ENCODE results near the gene FMR1. TPM values are rescaled to one million over a fixed set of nuclear protein-coding genes. Genes with fewer than 3 reads are reported as not detected.

The FMR1 gene
- total RNA-seq, 4 donors from 2014 or later: 27.5 to 30.2 (median 28.2) TPM

- no peak for DNase-seq (ENCODE audit: extremely low spot score)
- Histone ChIP-seq H3K9me3 (no peaks in the 10 kb centered on the region), H3K4me1 (no peaks in the 10 kb centered on the region), H3K36me3 (no peaks in the 10 kb centered on the region), H3K27ac (replicated peaks in 1 of 4) (no peak overlapping the region), H3K4me3 (no peak overlapping the region), H3K27me3 (no peaks in the 10 kb centered on the region)
- TF ChIP-seq POLR2A (IDR thresholded peaks at IDR 0.05; ENCODE audit: low read depth) (no peak), EP300 (IDR thresholded peaks at IDR 0.05) (no peak), POLR2AphosphoS5 (IDR thresholded peaks at IDR 0.05) (no peak)
- TF ChIP-seq, protein P1, sequence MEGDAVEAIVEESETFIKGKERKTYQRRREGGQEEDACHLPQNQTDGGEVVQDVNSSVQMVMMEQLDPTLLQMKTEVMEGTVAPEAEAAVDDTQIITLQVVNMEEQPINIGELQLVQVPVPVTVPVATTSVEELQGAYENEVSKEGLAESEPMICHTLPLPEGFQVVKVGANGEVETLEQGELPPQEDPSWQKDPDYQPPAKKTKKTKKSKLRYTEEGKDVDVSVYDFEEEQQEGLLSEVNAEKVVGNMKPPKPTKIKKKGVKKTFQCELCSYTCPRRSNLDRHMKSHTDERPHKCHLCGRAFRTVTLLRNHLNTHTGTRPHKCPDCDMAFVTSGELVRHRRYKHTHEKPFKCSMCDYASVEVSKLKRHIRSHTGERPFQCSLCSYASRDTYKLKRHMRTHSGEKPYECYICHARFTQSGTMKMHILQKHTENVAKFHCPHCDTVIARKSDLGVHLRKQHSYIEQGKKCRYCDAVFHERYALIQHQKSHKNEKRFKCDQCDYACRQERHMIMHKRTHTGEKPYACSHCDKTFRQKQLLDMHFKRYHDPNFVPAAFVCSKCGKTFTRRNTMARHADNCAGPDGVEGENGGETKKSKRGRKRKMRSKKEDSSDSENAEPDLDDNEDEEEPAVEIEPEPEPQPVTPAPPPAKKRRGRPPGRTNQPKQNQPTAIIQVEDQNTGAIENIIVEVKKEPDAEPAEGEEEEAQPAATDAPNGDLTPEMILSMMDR (IDR thresholded peaks at IDR 0.05): no peak
- intact Hi-C loops (cut with DNase I): no loop called here
- 30% methylated on average over 1 of the region's 1 CpG for WGBS
These were observed 12.8 kb upstream of the FMR1 start for GRCh38 chrX:147898951-147899350.

- no peak overlapping the region for H3K27ac ChIP-seq (replicated peaks in 1 of 4)
- H3K4me3 ChIP-seq: no peak overlapping the region
- no peaks in the 10 kb centered on the region for H3K9me3 ChIP-seq
- intact Hi-C loops (cut with DNase I): no loop called here
- no peaks in the 10 kb centered on the region for H3K4me1 ChIP-seq
- H3K27me3 ChIP-seq: no peaks in the 10 kb centered on the region
- no peak for TF ChIP-seq EP300 (IDR thresholded peaks at IDR 0.05)
- no peak for TF ChIP-seq POLR2AphosphoS5 (IDR thresholded peaks at IDR 0.05)
- no peak for TF ChIP-seq POLR2A (IDR thresholded peaks at IDR 0.05; ENCODE audit: low read depth)
- TF ChIP-seq, protein P1 (IDR thresholded peaks at IDR 0.05): no peak
- no peak for DNase-seq (ENCODE audit: extremely low spot score)
- 70% methylated on average over 2 of the region's 2 CpGs for WGBS
- H3K36me3 ChIP-seq: no peaks in the 10 kb centered on the region
These were observed 12.2 kb upstream of the FMR1 start for GRCh38 chrX:147899379-147900114.

DNA sequence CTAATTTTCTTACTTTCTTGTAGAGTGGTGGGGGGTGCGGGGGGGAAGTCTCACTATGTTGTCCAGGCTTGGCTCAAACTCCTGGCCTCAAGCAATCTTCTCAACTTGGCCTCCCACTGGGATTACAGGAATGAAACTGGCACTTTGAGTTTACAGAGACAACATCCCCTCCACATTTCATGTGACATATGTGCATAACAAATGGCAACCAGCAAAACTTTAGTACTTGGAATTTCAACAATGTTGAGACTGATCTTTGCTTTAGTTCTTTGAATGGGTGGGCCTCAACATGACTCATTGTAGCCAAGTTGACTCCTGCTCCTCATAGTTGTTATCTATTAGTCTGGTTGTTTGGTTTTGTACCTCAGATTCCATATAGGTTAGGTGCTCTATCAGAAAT is 11.4 kb upstream of the FMR1 start:
- TF ChIP-seq, protein P1 (IDR thresholded peaks at IDR 0.05): no peak
- TF ChIP-seq POLR2A (IDR thresholded peaks at IDR 0.05; ENCODE audit: low read depth): no peak
- no peak for TF ChIP-seq EP300 (IDR thresholded peaks at IDR 0.05)
- no peak for TF ChIP-seq POLR2AphosphoS5 (IDR thresholded peaks at IDR 0.05)
- Histone ChIP-seq H3K27me3 (no peaks in the 10 kb centered on the region), H3K36me3 (no peaks in the 10 kb centered on the region), H3K9me3 (no peaks in the 10 kb centered on the region), H3K4me3 (no peak overlapping the region), H3K27ac (replicated peaks in 1 of 4) (no peak overlapping the region), H3K4me1 (no peaks in the 10 kb centered on the region)
- no peak for DNase-seq (ENCODE audit: extremely low spot score)
- whole genome bisulfite sequencing: 44% methylated on average over 1 of the region's 1 CpG
- intact Hi-C loops (cut with DNase I): no loop called here

- no peaks in the 10 kb centered on the region for H3K4me1 ChIP-seq
- no peak overlapping the region for H3K27ac ChIP-seq (replicated peaks in 1 of 4)
- no peaks in the 10 kb centered on the region for H3K36me3 ChIP-seq
- H3K27me3 ChIP-seq: no peaks in the 10 kb centered on the region
- H3K4me3 ChIP-seq: no peak overlapping the region
- H3K9me3 ChIP-seq: no peaks in the 10 kb centered on the region
- TF ChIP-seq, protein P1 (IDR thresholded peaks at IDR 0.05): no peak
- TF ChIP-seq POLR2A (IDR thresholded peaks at IDR 0.05; ENCODE audit: low read depth): no peak
- no peak for TF ChIP-seq POLR2AphosphoS5 (IDR thresholded peaks at IDR 0.05)
- TF ChIP-seq EP300 (IDR thresholded peaks at IDR 0.05): no peak
- 65% methylated on average over 6 of the region's 6 CpGs for WGBS
- intact Hi-C loops (cut with DNase I): no loop called here
- DNase-seq (ENCODE audit: extremely low spot score): no peak
These were observed 10.1 kb upstream of the FMR1 start for GRCh38 chrX:147901461-147902126.

Data from esophagus muscularis mucosa (tissue), 4 donors.